Stimulated activated naive CD8-positive, alpha-beta T cell treated with anti-CD3 and anti-CD28 coated beads, Interleukin-15, Interleukin-2, amounts not matched to agents 100 U/mL and 50 U/mL, for 24 hours (primary cell): ENCODE data around the gene NAGLU.
"Not testable (repeated sequence)": the region's sequence is repeated elsewhere in the genome, so short reads cannot be mapped to it uniquely, and the experiment has no call there.

Experiments used
- ATAC-seq: fragments of 150-1000 bp; cut with Tn5 transposase; one replicate; pipeline ENCODE4 v1.10.0; 2021
- DNase-seq: peaks from one replicate; pipeline ENCODE4 v3.0.0; 2021

The NAGLU gene

DNA sequence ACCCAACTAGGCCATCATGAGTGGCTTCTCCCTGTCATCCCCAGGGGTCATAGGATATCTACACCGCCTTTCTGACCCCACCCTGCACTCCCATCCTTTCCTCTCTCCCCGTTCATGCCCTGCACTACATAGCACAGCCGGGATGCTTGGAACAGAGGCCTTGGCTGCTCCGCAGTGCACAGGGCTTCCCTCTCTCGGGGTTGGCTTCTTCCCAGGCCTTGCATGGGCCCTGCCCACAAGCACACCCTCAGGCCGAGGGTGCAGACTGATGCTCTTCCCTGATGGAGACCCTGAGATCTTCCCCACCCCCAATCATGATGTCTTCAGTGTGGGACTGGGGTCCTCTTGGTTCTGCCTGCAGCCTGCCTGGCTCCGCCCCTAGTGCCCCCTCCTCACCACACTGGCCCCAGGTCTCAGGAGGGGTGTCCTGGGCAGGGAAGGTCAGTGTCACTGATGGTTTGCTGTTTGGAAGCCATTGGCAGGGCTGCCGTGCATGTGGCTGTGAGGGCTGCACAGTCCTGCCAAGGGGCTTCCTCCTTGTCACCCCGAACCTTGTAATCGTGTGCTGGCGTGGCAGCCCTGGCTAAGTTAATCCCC is 14.3 kb upstream of the NAGLU start:
- ATAC-seq = no peak

DNA sequence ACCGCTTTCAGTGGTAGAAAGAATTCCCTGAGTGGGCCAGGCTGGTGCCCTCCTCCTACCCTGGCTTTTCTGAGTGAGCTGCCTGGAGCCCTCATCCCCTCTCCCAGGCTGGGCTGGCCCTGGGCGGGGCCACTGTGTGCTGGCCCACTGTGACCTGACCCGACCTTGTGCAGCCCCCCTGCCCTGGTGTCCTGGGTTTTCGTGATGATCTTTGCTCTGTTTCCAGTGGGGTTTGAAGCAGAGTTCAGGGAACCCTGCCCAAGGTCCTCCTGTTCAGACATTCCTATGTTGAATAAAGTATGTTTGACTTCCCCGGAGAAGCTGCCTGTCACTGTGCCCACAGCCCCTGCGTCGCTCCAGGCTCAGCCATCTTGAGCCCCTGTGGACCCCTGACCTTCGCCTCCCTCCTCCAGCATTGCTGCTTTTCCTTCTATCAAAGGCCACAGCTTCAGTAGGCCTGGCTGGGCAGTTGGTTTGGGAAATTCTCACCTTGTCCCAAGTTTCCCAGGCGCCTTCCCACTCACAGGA is 13.7 kb upstream of the NAGLU start:
- no peak for ATAC-seq

More for the DNA sequence above, 14.3 kb upstream of the NAGLU start:
- no peak for DNase-seq

DNA sequence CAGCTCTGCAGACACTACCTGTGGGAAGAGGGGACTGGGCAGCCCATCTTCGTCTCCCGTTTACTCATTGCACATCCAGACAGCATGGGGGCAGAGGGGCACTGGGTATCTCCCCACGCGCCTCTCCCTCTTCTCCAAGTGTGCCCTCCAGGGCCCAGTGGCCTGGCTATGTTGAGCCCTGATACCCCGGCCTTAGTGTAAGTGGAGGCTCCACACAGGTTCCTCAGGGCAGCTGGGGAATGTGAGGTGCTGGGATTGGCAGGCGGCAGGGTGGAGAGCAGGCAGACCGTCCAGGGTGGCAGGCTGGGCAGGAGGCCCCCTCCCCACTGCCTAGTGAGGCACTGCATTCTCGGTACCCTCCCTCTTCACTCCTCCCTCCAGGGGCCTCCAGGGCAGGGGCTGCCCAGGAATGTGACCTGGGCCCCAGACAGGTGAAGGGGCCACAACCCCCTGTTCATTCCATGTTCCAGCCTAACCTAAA is 13.2 kb upstream of the NAGLU start:
- DNase-seq = no peak
- no peak for ATAC-seq

More for the DNA sequence above, 13.7 kb upstream of the NAGLU start:
- no peak for DNase-seq

DNA sequence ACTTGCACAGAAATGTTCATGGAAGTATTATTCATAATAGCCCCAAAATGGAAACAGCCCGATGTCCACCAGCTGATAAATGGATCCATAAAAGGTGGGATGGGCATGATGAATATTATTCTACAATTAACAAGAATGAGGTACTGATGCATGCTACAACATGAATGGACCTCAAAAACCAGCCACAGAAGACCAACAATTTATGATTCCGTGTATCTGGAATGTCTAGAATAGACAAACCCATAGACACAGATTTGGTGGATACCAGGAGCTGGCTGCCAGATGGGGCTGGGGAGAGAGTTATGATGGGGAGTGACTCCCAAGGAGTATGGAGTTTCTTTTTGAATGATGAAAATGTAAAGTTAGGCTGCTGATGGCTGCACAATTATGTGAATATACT is 10.8 kb upstream of the NAGLU start:
- DNase-seq (no peak), ATAC-seq (no peak)

DNA sequence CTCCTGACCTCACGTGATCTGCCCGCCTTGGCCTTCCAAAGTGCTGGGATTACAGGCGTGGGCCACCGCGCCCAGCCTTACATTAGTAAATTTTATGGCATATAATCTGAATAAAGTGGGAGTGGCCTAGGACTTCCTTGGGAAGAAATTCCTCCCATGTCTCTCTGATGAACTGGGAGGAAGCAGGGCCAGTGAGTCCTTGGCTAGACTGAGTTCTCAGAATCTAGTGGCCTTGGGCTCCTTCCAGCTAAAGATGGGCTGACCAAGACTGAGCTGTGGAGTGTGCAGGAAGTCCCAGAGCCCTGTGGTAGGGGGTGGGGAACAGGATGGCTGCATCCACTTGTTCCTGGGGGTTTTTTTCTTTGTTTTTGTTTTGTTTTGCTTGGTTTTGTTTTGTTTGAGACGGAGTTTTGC is 10.0 kb upstream of the NAGLU start:
- no peak for ATAC-seq
- no peak for DNase-seq

DNA sequence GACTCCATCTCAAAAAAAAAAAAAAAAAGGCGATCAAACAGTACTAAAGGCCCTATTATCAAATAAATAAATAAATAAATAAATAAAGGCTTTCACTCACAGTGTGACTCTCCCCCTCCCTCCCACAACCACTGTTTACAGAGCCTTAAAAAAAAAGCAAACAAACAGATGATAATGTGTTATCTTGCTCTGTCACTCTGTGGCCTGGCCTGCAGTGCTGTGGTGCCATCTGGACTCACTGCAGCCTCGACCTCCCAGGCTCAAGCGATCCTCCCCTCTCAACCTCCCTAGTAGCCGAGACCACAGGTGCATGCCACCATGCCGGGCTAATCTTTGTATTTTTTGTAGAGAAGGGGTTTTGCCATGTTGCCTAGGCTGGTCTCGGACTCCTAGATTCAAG is 8.1 kb upstream of the NAGLU start:
- DNase-seq (no peak), ATAC-seq (no peak)

DNA sequence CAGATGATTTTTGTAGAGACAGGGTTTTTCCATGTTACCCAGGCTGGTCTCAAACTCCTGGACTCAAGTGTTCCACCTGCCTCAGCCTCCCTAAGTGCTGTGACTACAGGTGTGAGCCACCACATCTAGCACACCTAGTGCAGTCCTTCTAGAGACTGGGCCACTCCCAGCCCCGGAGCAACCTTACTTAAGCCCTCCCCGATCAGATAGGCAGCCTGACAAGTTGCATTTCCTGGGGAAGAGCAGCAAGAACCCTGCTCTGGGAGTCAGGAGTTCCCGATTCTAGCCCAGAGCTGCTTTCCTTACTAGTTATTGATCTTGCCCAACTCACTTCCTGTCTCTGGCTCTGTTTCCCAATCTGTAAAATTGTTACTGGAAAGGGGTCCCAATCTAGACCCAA is 7.0 kb upstream of the NAGLU start:
- ATAC-seq = no peak
- DNase-seq = no peak

DNA sequence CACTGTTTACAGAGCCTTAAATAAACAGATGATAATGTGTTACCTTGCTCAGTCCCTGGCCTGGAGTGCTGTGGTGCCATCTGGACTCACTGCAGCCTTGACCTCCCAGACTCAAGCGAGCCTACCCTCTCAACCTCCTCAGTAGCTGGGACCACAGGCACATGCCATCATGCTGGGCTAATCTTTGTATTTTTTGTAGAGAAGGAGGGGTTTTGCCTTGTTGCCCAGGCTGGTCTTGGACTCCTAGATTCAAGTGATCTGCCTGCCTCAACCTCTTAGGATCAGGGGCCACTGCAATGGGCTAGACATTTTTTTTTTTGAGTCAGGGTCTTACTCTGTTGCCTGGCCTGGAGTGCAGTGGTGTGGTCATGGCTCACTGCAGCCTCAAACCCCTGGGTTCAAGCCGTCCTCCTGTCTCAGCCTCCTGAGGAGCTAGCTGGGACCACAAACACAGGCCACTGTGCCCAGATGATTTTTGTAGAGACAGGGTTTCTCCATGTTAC is 5.0 kb upstream of the NAGLU start:
- ATAC-seq = no peak
- no peak for DNase-seq

DNA sequence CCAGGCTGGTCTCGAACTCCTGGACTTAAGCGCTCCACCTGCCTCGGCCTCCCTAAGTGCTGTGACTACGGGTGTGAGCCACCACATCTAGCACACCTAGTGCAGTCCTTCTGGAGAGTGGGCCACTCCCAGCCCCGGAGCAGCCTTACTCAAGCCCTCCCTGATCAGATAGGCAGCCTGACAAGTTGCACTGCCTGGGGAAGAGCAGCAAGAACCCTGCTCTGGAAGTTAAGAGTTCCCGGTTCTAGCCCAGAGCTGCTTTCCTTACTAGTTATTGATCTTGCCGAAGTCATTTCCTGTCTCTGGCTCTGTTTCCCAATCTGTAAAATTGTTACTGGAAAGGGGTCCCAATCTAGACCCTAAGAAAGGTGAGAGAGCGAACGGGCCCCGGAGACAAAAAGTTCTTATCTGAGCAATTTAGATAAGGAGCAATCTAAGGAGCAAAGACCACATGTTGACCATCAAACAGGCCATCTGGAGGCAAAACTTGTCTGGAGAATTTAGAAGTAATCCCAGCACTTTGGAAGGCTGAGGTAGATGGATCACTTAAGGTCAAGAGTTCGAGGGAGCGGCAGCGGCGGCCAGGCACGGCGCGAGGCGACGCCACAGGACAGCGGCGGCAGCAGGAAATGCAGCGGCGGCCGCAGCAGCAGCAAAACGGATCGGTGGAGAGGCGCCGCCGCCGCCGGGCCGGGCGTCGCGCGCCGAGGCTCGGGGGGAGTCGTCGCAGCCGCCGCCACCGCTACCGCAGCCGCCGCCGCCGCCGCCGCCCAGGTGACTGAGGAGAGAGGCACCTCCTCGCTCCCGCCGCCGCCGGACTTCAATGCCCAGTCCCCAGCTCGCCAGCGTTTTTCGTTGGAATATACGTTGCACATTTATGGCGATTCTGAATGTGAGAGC is 4.3 kb upstream of the NAGLU start:
- DNase-seq (peak; percentile 66), ATAC-seq (no peak)

DNA sequence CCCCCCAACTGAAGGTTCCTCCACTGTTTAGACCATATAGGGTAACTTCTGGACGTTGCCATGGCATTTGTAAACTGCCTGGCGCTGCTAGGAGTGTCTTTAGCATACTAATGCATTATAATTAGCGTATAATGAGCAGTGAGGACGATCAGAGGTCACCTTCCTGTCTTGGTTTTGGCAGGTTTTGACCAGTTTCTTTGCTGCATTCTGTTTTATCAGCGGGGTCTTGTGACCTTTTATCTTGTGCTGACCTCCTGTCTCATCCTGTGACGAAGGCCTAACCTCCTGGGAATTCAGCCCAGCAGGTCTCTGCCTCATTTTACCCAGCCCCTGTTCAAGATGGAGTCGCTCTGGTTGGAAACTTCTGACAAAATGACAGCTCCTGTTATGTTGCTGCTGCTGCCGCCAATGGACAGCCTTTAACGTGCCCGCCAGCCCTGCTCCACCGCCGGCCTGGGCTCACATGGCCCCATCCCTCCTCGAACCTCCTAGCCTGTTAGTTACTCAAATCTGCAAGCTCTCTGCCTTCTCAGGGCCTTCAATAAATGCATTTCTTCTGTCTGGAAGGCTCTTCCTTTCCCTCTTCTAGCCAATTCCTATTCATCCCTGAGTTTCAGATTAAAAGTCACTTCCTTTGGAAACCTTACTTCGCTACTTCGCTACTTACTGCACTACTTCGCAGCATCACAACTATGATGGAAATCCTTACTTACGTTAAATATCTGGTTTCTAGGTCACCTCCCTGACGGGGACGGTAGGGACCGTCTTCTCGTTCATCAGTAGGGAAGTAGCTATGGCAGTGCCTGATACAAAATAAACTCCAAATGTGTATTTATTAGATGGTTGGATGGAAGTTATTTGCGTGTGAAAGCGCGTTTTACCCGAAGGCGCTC is 640 bp upstream of the NAGLU start:
- no peak for DNase-seq
- ATAC-seq = peak; percentile 2

DNA sequence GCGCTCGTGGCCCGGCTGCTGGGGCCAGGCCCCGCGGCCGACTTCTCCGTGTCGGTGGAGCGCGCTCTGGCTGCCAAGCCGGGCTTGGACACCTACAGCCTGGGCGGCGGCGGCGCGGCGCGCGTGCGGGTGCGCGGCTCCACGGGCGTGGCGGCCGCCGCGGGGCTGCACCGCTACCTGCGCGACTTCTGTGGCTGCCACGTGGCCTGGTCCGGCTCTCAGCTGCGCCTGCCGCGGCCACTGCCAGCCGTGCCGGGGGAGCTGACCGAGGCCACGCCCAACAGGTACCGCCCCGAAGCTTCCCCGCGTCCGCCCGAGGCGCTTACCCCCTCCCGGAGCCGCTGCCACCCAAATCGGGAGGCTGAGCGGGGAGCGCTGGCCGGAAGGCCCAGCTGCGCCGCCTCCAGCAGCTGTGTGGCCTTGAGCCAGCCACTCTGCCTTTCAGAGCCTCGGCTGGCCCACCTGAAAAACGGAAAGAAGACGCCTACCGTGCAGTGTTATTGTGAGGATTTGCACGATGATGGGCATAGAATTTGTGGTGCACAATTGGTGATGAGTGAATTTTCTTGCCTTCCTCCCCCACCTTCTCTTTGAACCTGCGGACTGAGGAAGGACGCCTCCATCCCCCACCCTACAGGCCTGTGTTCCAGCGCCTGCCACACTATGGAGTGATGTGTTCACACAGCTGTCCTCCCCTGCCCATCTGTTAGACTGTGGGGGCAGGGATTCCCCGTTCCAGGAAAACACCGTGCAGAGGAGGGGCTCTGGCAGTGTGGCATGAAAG is 523 bp downstream of the NAGLU start:
- DNase-seq (peak; percentile 83), ATAC-seq (peak; percentile 79)

DNA sequence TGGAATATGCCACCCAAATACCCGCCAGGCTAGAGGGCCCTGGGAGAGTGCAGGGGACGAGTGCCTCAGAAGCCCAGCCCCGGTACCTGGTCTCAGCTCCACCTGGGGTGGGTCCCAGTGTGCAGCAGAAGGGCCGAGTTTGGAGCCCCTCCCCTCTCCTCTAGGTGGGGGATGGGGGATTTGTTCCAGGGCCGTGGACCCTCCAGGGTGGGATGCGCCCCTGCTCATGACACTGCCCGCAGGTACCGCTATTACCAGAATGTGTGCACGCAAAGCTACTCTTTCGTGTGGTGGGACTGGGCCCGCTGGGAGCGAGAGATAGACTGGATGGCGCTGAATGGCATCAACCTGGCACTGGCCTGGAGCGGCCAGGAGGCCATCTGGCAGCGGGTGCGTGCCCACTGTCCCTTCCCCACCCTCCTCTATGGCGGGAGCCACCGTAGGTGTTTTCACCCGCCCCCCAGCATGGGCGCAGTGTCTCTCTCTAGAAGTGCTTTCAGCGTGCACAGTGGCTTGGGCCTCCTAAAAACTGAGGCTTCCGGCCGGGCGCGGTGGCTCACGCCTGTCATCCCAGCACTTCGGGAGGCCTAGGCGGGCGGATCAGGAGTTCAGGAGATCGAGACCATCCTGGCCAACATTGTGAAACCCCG is 1.2 kb downstream of the NAGLU start:
- DNase-seq (no peak), ATAC-seq (no peak)

DNA sequence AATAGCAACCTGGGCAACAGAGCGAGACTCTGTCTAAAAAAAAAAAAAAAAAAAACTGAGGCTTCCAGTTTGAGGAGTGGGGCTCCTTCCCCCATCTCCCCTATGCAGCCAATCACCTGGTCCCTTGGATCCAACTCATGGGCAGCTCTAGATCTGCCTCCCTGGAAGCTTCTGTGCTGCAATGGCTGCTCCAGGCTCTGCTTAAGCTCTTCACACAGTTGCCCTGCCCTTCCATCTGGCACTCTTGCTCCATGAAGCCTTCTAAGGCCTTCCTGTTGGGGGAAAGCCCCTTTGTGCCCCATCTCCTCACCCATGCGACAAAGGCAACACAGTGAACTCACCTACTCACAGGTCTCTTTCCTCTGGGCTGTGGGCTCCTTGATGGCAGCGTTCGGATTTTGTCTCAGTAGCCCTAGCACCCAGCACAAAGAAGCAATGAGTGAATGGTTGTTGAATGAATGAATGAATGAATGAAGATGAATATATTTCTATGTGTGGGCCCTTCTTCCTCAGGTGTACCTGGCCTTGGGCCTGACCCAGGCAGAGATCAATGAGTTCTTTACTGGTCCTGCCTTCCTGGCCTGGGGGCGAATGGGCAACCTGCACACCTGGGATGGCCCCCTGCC is 1.9 kb downstream of the NAGLU start:
- no peak for ATAC-seq
- DNase-seq = no peak

DNA sequence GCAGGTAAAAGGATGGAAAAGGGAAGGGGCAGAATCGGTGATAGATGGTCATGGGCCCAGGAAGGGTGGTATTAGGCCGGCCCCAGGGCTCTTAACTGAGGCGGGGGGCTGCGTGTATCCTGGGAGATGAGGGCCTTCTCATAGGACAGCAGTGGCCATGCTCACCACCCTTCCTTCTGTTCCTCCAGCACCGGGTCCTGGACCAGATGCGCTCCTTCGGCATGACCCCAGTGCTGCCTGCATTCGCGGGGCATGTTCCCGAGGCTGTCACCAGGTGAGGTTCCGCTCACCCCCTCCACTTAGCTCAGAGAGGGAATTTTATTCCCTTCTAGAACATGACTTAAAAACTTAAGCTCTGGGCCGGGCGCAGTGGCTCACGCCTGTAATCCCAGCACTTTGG is 2.4 kb downstream of the NAGLU start:
- DNase-seq (no peak), ATAC-seq (no peak)

DNA sequence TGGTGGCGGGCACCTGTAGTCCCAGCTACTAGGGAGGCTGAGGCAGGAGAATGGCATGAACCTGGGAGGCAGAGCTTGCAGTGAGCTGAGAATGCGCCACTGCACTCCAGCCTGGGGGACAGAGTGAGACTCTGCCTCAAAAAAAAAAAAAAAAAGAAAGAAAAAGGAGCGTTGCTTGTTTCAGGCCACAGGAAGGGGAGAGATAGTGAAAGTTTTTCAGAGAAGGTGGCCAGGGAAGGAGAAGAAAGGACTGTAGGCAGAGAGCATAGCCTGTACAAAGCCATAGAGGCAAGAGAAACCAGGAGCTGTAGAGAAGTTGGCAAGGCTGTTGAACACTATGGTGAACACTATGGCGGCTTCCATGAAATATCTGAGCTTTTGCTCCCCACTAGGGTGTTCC is 4.5 kb downstream of the NAGLU start:
- ATAC-seq, DNase-seq: not testable (repeated sequence)

DNA sequence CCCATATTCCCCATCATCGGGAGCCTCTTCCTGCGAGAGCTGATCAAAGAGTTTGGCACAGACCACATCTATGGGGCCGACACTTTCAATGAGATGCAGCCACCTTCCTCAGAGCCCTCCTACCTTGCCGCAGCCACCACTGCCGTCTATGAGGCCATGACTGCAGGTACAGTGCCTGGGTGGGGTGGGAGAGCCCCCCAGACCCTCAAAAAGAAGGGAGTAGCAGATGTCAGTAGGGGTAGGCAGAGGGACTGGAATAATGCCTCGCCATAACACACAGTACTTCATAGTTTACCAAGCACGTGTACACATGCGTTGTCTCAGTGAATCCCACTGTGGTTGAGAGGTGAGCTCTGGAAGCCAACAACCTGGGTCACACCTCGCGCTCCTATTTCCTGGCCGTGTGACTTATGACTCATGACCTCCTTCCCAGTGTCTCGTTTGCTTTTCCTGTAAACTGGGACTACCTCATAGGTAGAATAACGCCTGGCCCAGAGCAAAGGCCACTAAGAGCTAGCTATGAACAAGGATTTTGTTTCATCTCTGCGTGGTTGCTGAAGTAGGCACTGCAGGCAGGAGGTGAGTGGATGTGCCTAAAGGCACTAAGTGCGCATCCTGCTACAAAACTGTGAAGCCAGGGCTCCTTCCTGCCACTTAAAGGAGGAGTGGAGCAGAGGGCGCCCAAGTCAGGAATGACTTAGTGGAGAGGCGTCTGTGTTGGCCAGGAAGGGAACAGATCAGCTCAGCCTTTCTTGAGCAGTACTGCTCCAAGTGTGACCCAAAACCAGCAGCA is 5.2 kb downstream of the NAGLU start:
- no peak for DNase-seq
- ATAC-seq = no peak

DNA sequence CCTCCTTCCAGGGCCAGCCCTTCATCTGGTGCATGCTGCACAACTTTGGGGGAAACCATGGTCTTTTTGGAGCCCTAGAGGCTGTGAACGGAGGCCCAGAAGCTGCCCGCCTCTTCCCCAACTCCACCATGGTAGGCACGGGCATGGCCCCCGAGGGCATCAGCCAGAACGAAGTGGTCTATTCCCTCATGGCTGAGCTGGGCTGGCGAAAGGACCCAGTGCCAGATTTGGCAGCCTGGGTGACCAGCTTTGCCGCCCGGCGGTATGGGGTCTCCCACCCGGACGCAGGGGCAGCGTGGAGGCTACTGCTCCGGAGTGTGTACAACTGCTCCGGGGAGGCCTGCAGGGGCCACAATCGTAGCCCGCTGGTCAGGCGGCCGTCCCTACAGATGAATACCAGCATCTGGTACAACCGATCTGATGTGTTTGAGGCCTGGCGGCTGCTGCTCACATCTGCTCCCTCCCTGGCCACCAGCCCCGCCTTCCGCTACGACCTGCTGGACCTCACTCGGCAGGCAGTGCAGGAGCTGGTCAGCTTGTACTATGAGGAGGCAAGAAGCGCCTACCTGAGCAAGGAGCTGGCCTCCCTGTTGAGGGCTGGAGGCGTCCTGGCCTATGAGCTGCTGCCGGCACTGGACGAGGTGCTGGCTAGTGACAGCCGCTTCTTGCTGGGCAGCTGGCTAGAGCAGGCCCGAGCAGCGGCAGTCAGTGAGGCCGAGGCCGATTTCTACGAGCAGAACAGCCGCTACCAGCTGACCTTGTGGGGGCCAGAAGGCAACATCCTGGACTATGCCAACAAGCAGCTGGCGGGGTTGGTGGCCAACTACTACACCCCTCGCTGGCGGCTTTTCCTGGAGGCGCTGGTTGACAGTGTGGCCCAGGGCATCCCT is 7.4 kb downstream of the NAGLU start:
- DNase-seq = no peak
- no peak for ATAC-seq

DNA sequence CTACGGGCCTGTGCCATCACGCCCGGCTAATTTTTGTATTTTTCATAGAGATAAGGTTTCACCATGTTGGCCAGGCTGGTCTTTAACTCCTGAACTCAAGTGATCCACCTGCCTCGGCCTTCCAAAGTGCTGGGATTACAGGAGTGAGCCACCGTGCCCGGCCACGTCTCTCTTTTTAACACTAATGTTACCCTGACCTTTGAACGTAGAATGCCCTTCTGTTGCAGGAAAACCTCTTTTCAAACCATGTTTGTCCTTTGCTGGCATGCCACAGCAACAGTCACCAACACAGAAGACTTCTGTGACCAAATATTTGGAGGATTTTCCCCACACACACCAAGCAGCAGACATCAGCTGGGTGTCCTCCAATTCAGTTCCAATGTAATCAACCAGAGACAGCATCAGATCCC is 8.8 kb downstream of the NAGLU start:
- no peak for ATAC-seq
- no peak for DNase-seq
